GM12891 (cell line): Measurements from ENCODE around the gene ZSWIM6.

Experiments
- POLR2A ChIP-seq: IDR thresholded peaks from 2 replicates; pipeline ENCODE4 v1.6.1; 2011; ENCODE audit warnings: low read depth, low read length, control low read depth
- TAF1 ChIP-seq: IDR thresholded peaks from 2 replicates; pipeline ENCODE4 v1.6.1; 2011; ENCODE audit warnings: low read depth, low read length, control low read depth

DNA sequence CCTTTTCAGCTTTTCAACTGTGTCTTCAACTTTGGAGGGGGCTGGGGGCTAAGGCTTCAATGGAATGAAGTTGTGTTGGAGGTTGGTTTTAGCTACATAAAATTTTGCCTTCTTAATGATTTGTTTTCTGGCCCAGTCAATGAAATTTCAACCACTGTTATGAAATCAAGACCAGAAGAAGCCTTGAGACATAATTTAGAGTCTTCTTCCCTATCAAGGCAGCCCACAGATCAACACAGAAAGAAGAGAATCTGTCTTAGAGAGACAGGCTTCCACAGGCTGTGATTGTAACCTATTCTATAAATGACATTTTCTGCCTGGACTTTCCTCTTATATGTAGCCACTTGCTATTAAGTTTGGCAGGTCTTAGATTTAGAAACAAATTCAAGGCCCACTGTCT is 46.5 kb upstream of the ZSWIM6 start:
- TF ChIP-seq TAF1 = no peak
- TF ChIP-seq POLR2A = no peak
